GM19025 (cell line): Measurements from ENCODE around the gene ZNF175.
A peak's percentile ranks its signal among the peaks of the same experiment; 100 is the strongest.

Experiments
- ATAC-seq: cut with Tn5 transposase; IDR thresholded peaks from one replicate; pipeline ENCODE4 v1.9.1; 2021; ENCODE audit warnings: mild to moderate bottlenecking, low read depth, moderate library complexity; ENCODE audit not compliant: unreplicated experiment

The ZNF175 gene

GRCh38 chr19:51587264-51588191, 16.4 kb downstream of the ZNF175 start:
- no peak for ATAC-seq

GRCh38 chr19:51589511-51589910, 18.4 kb downstream of the ZNF175 start:
- ATAC-seq = no peak

- ATAC-seq = no peak
Measured at GRCh38 chr19:51590441-51590840, 19.4 kb downstream of the ZNF175 start.

GRCh38 chr19:51592521-51592920, 21.4 kb downstream of the ZNF175 start:
- no peak for ATAC-seq

- ATAC-seq = no peak
Measured at GRCh38 chr19:51593138-51593890, 22.2 kb downstream of the ZNF175 start.

GRCh38 chr19:51593969-51594773, 23.1 kb downstream of the ZNF175 start:
- ATAC-seq = peak; percentile 100

GRCh38 chr19:51594774-51595109, 23.7 kb downstream of the ZNF175 start:
- ATAC-seq = no peak

GRCh38 chr19:51595190-51596175, 24.4 kb downstream of the ZNF175 start:
- no peak for ATAC-seq

GRCh38 chr19:51598159-51598915, 27.3 kb downstream of the ZNF175 start:
- no peak for ATAC-seq

GRCh38 chr19:51599084-51599483, 28.0 kb downstream of the ZNF175 start:
- ATAC-seq = no peak

GRCh38 chr19:51600940-51601580, 30.0 kb downstream of the ZNF175 start:
- ATAC-seq = no peak

GRCh38 chr19:51602189-51602854, 31.2 kb downstream of the ZNF175 start:
- ATAC-seq = no peak

- peak; percentile 96 for ATAC-seq
Measured at GRCh38 chr19:51607077-51607476, 36.0 kb downstream of the ZNF175 start.

GRCh38 chr19:51607920-51608562, 37.0 kb downstream of the ZNF175 start:
- no peak for ATAC-seq

GRCh38 chr19:51610576-51610975, 39.5 kb downstream of the ZNF175 start:
- no peak for ATAC-seq

GRCh38 chr19:51614789-51615188, 43.7 kb downstream of the ZNF175 start:
- ATAC-seq = no peak

- no peak for ATAC-seq
Measured at GRCh38 chr19:51615991-51616390, 44.9 kb downstream of the ZNF175 start.
